CD4-positive, CD25-positive, alpha-beta regulatory T cell (primary cell): ENCODE data around the gene C3orf38. TPM values are rescaled to one million over a fixed set of nuclear protein-coding genes. Genes with fewer than 3 reads are reported as not detected.
"Not testable (repeated sequence)": the region's sequence is repeated elsewhere in the genome, so short reads cannot be mapped to it uniquely, and the experiment has no call there.

Source experiments
- ATAC-seq, 2 donors: fragments of 150-1000 bp; cut with Tn5 transposase; one replicate each; pipeline ENCODE4 v1.10.0; 2021; ENCODE audit warnings: low read depth in 2 of 2, moderate number of reproducible peaks in 2 of 2, moderate library complexity in 1 of 2
- DNase-seq, 3 donors: peaks; one replicate each; pipeline versions ENCODE4 v3.0.0 to v3.0.0-alpha.2; 2012 to 2022; ENCODE audit warnings: mixed read lengths in 1 of 3
- H3K27ac ChIP-seq: one replicate; pipeline ENCODE4 v1.7.0; 2013; ENCODE audit warnings: mild to moderate bottlenecking, low read length; ENCODE audit not compliant: insufficient read depth, poor library complexity, severe bottlenecking
- H3K27me3 ChIP-seq: one replicate; pipeline ENCODE4 v1.7.0; 2013; ENCODE audit warnings: low read length; ENCODE audit not compliant: control insufficient read depth, insufficient read depth
- H3K36me3 ChIP-seq: one replicate; pipeline ENCODE4 v1.7.0; 2013; ENCODE audit warnings: mild to moderate bottlenecking, low read length, moderate library complexity; ENCODE audit not compliant: control insufficient read depth, insufficient read depth
- H3K4me1 ChIP-seq: 2 replicates; pipeline ENCODE4 v1.7.0; 2013; ENCODE audit warnings: mild to moderate bottlenecking, low read length; ENCODE audit not compliant: insufficient read depth, control insufficient read depth, poor library complexity, severe bottlenecking
- H3K4me3 ChIP-seq: one replicate; pipeline ENCODE4 v1.7.0; 2013; ENCODE audit warnings: low read depth, mild to moderate bottlenecking, low read length, moderate library complexity
- H3K9me3 ChIP-seq, 2 experiments: 1 replicate in 1 of 2; 2 replicates in 1 of 2; pipeline ENCODE4 v1.7.0; 2013; ENCODE audit warnings: low read length in 2 of 2, mild to moderate bottlenecking in 1 of 2, moderate library complexity in 1 of 2; ENCODE audit not compliant: control insufficient read depth in 2 of 2
- H3K27ac Mint-ChIP-seq, 3 donors: one replicate each; pipeline ENCODE4 v1.8.0; 2020 to 2022; ENCODE audit warnings: mild to moderate bottlenecking in 3 of 3, mixed read lengths in 3 of 3, moderate library complexity in 2 of 3
- H3K27me3 Mint-ChIP-seq: one replicate; pipeline ENCODE4 v1.8.0; 2022; ENCODE audit warnings: mild to moderate bottlenecking, mixed read lengths
- H3K36me3 Mint-ChIP-seq: one replicate; pipeline ENCODE4 v1.8.0; 2020; ENCODE audit warnings: mixed read lengths
- H3K4me1 Mint-ChIP-seq, 4 donors: one replicate each; pipeline ENCODE4 v1.8.0; 2020 to 2022; ENCODE audit warnings: mixed read lengths in 4 of 4, mild to moderate bottlenecking in 1 of 4
- H3K4me3 Mint-ChIP-seq, 4 donors: one replicate each; pipeline ENCODE4 v1.8.0; 2020 to 2022; ENCODE audit warnings: mild to moderate bottlenecking in 4 of 4, mixed read lengths in 4 of 4, moderate library complexity in 3 of 4
- H3K9me3 Mint-ChIP-seq, 7 donors: one replicate each; pipeline ENCODE4 v1.8.0; 2020 to 2022; ENCODE audit warnings: mixed read lengths in 7 of 7, mild to moderate bottlenecking in 3 of 7, moderate library complexity in 2 of 7
- polyA plus RNA-seq, 4 donors: library from polyadenylated mRNA; unstranded; fragments of 300-500 nt; fragmentation: Illumina TruSeq; gene quantifications; one replicate each; pipeline ENCODE4 v1.2.3, GENCODE V29; 2021
- total RNA-seq: library from RNA; stranded (reverse); gene quantifications from one replicate; pipeline ENCODE4 v1.2.3, GENCODE V29; 2022

The C3orf38 gene
- total and polyA plus RNA-seq, 5 donors from 2014 or later = 20.0 to 46.9 (median 23.8) TPM

DNA sequence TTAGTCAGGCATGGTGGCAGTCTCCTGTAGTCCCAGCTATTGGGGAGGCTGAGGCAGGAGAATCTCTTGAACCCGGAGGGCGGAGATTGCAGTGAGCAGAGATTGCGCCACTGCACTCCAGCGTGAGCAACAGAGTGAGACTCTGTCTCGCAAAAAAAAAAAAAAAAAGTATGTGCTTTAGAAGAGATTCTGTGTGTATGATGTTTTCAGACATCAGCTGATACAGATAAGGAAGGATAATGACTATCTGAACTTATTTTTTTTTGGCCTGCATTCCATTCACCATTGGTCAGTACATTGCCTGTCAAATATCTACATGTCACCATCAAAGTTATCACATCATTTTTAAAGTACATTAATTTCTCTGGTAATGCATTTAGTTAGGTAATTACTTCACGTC is 17.4 kb downstream of the C3orf38 start:
- no peak overlapping the region for H3K4me3 Mint-ChIP-seq
- peaks cover 31% of the 10 kb centered on the region for H3K36me3 Mint-ChIP-seq
- no peaks in the 10 kb centered on the region for H3K4me1 ChIP-seq
- H3K27me3 Mint-ChIP-seq = no peaks in the 10 kb centered on the region
- no peaks in the 10 kb centered on the region for H3K27me3 ChIP-seq
- H3K36me3 ChIP-seq = peaks cover 13% of the 10 kb centered on the region
- no peak overlapping the region for H3K27ac Mint-ChIP-seq
- ATAC-seq (no peak), DNase-seq (no peak)
- H3K9me3 ChIP-seq = no peaks in the 10 kb centered on the region
- peaks cover 0 to 2% (median 0%) of the 10 kb centered on the region in 7 donors for H3K9me3 Mint-ChIP-seq
- H3K4me1 Mint-ChIP-seq = peaks cover 17 to 30% (median 23%) of the 10 kb centered on the region in 4 donors
- H3K4me3 ChIP-seq = no peak overlapping the region
- no peak overlapping the region for H3K27ac ChIP-seq

DNA sequence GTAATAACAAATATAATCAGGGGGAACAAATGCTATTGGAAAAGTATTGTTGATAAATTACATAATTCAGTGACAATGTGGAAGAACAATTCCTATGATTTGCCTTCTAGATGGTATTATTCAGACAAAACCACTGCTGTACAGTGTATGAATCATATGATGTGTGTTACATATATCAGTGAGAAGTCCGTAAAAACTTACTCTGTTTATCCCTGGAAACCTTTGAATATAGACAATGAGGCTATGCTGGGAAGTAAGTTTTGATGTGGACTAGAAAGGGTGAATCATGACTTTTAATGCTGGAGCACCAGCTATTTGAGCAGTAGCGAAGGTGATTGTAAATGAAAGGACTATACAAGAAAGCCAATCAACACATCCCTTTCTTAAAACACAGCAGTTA is 17.9 kb downstream of the C3orf38 start:
- Histone ChIP-seq H3K27me3 (no peaks in the 10 kb centered on the region), H3K9me3 (no peaks in the 10 kb centered on the region), H3K36me3 (peaks cover 7% of the 10 kb centered on the region), H3K27ac (no peak overlapping the region), H3K4me3 (no peak overlapping the region), H3K4me1 (no peaks in the 10 kb centered on the region)
- DNase-seq (no peak), ATAC-seq (no peak)
- no peak overlapping the region for H3K4me3 Mint-ChIP-seq
- H3K27ac Mint-ChIP-seq = no peak overlapping the region
- H3K9me3 Mint-ChIP-seq = peaks cover 0 to 1% (median 0%) of the 10 kb centered on the region in 7 donors
- peaks cover 29% of the 10 kb centered on the region for H3K36me3 Mint-ChIP-seq
- no peaks in the 10 kb centered on the region for H3K27me3 Mint-ChIP-seq
- H3K4me1 Mint-ChIP-seq = peaks cover 13 to 25% (median 20%) of the 10 kb centered on the region in 4 donors

DNA sequence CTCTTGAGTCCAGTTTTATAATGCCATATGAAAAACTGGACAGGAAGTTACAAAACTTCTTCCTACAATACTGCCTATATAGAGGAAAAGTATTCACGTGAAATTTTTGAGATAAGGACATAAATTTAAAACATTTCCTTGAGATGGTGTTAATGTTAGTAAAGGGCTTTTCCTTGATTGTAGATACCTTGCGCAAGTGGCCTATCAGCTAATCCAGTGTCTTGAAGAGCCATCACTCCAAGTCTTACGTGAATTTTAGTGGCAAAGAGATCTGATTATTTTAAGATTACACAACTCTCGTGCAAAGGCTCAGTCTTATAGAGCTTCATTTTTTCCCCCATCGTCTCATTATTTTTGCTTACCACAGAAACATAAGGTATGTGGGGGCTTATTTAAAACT is 18.4 kb downstream of the C3orf38 start:
- Mint-ChIP-seq H3K4me3 (no peak overlapping the region), H3K27me3 (no peaks in the 10 kb centered on the region), H3K36me3 (peaks cover 30% of the 10 kb centered on the region), H3K9me3 (peaks cover 0 to 2% (median 0%) of the 10 kb centered on the region in 7 donors), H3K27ac (no peak overlapping the region), H3K4me1 (peaks cover 9 to 22% (median 19%) of the 10 kb centered on the region in 4 donors)
- Histone ChIP-seq H3K27me3 (no peaks in the 10 kb centered on the region), H3K4me3 (no peak overlapping the region), H3K9me3 (no peaks in the 10 kb centered on the region), H3K4me1 (no peaks in the 10 kb centered on the region), H3K36me3 (peaks cover 3% of the 10 kb centered on the region), H3K27ac (no peak overlapping the region)
- DNase-seq = no peak
- no peak for ATAC-seq

DNA sequence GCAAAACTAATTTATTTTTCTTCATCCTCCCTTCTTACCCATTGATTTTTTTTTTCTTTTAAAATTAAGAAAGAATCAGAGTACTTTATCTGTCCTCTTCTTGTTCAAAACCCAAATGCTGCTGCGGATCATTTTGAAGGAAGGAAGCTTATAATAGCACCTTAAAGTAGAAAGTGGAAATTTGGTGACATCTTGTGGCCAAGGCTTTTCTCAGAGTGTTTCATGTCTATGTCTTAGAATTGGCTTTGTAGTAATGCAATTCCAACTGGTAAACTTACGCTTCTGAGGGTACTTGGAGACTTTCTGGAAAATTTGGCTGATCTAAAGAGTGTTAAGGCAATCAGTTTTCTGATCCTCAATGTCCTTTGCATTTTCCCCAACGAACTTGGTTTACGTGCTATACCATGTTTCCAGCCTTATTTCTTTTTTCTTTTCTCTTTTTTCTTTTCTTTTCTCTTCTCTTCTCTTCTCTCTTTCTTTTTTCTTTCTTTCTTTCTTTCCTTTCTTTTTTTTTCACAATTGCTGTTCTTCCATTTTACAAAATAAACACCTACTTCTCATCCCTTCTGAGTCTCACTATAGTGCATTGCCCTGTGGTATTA is 30.7 kb downstream of the C3orf38 start:
- H3K27me3 Mint-ChIP-seq = peaks cover 7% of the 10 kb centered on the region
- H3K27ac Mint-ChIP-seq = no peak overlapping the region
- Histone ChIP-seq H3K27me3 (no peaks in the 10 kb centered on the region), H3K27ac (no peak overlapping the region), H3K9me3 (no peaks in the 10 kb centered on the region), H3K36me3 (no peaks in the 10 kb centered on the region), H3K4me3 (no peak overlapping the region), H3K4me1 (no peaks in the 10 kb centered on the region)
- ATAC-seq (peak in 1 of 2 donors; percentile 53), DNase-seq (peak in 2 of 3 donors; percentile 34 to 69)
- H3K9me3 Mint-ChIP-seq = peaks cover 0 to 22% (median 3%) of the 10 kb centered on the region in 7 donors
- no peak overlapping the region for H3K4me3 Mint-ChIP-seq
- H3K36me3 Mint-ChIP-seq = no peaks in the 10 kb centered on the region
- peaks cover 0 to 4% (median 1%) of the 10 kb centered on the region in 4 donors for H3K4me1 Mint-ChIP-seq

DNA sequence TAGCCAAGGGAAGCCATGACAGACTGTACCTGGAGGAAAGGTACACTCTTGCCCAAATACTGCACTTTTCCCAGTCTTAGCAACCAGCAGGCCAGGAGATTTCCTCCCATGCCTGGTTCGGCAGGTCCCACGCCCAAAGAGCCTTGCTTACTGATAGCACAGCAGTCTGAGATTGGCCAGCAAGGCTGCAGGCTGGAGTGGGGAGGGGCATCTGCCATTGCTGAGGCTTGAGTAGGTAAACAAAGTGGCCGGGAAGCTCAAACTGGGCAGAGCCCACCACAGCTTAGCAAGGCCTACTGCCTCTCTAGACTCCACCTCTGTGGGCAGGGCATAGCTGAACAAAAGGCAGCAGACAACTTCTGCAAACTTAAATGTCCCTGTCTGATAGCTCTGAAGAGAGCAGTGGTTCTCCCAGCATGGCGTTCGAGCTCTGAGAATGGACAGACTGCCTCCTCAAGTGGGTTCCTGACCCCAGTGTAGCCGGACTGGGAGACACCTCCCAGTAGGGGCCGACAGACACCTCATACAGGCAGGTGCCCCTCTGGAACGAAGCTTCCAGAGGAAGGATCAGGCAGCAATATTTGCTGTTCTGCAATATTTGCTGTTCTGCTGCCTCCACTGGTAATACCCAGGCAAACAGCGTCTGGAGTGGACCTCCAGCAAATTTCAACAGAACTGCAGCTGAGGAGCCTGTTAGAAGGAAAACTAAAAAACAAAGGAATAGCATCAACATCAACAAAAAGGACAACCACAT is 32.6 kb downstream of the C3orf38 start:
- H3K9me3 Mint-ChIP-seq = peaks cover 0 to 32% (median 4%) of the 10 kb centered on the region in 7 donors
- H3K36me3 ChIP-seq, ATAC-seq, H3K27ac Mint-ChIP-seq, H3K9me3 ChIP-seq, H3K4me1 ChIP-seq, H3K27ac ChIP-seq, H3K27me3 Mint-ChIP-seq, H3K27me3 ChIP-seq, H3K4me3 ChIP-seq, DNase-seq, H3K4me1 Mint-ChIP-seq, H3K36me3 Mint-ChIP-seq: not testable (repeated sequence)
- peak overlapping the region in 1 of 4 donors; percentile 15 for H3K4me3 Mint-ChIP-seq

DNA sequence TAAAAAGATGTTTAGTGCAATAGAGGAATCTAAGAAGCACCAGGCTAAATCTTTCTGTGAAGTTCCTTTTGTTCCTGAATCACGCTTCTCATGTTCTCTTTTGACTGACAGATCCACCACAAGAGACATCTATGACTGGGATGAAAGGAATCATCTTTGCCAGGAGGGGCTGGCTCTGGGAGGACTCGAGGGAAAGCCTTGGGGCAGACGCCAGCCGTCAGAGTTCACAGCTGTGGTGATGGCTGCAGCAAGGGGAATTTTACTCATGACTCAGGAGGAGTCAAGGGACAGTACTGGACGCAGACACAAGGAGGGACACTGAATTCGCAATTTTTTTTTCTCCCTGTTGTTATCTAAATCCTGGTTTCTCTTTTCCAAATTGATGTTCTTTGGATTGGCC is 38.7 kb downstream of the C3orf38 start:
- H3K9me3 Mint-ChIP-seq = peaks cover 0 to 33% (median 5%) of the 10 kb centered on the region in 7 donors
- H3K27ac Mint-ChIP-seq = no peak overlapping the region
- Histone ChIP-seq H3K4me3 (no peak overlapping the region), H3K36me3 (no peaks in the 10 kb centered on the region), H3K27me3 (no peaks in the 10 kb centered on the region), H3K4me1 (no peaks in the 10 kb centered on the region), H3K9me3 (no peaks in the 10 kb centered on the region), H3K27ac (no peak overlapping the region)
- no peak for DNase-seq
- H3K27me3 Mint-ChIP-seq = peaks cover 4% of the 10 kb centered on the region
- no peak for ATAC-seq
- peaks cover 0 to 4% (median under 1%) of the 10 kb centered on the region in 4 donors for H3K4me1 Mint-ChIP-seq
- H3K4me3 Mint-ChIP-seq = no peak overlapping the region
- no peaks in the 10 kb centered on the region for H3K36me3 Mint-ChIP-seq

DNA sequence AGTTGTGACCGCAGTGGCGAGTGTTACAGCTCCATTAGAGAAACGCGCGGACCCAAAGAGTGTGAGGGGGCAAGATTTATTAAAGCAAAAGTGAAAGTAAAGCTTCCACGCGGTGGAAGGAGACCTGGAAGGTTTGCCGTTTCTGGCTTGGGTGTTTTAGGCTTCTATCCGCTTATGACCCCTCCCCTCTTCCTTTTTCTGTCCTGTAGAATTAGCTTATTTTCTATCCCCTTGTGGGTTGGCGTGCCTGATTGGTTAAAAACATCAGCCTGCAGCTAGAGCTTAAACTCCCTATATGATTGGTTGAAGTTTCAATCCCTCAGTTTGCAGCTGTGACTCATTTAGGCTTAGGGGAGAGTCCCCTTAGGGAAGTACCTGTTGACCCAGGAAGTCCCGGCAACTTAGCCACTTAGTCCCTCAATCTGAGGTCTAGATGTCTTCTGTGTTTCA is 39.6 kb downstream of the C3orf38 start:
- H3K27ac Mint-ChIP-seq = no peak overlapping the region
- Histone ChIP-seq H3K27ac (no peak overlapping the region), H3K4me3 (no peak overlapping the region), H3K9me3 (no peaks in the 10 kb centered on the region), H3K4me1 (no peaks in the 10 kb centered on the region), H3K36me3 (no peaks in the 10 kb centered on the region), H3K27me3 (no peaks in the 10 kb centered on the region)
- H3K9me3 Mint-ChIP-seq = peaks cover 0 to 26% (median 3%) of the 10 kb centered on the region in 7 donors
- H3K4me1 Mint-ChIP-seq = peaks cover 0 to 4% (median under 1%) of the 10 kb centered on the region in 4 donors
- no peak for ATAC-seq
- no peaks in the 10 kb centered on the region for H3K36me3 Mint-ChIP-seq
- no peaks in the 10 kb centered on the region for H3K27me3 Mint-ChIP-seq
- DNase-seq = peak in 1 of 3 donors; percentile 5
- H3K4me3 Mint-ChIP-seq = no peak overlapping the region
